ENCODE data around the gene COX19.
"Not testable (repeated sequence)": the region's sequence is repeated elsewhere in the genome, so short reads cannot be mapped to it uniquely, and the experiment has no call there.

The COX19 gene

DNA sequence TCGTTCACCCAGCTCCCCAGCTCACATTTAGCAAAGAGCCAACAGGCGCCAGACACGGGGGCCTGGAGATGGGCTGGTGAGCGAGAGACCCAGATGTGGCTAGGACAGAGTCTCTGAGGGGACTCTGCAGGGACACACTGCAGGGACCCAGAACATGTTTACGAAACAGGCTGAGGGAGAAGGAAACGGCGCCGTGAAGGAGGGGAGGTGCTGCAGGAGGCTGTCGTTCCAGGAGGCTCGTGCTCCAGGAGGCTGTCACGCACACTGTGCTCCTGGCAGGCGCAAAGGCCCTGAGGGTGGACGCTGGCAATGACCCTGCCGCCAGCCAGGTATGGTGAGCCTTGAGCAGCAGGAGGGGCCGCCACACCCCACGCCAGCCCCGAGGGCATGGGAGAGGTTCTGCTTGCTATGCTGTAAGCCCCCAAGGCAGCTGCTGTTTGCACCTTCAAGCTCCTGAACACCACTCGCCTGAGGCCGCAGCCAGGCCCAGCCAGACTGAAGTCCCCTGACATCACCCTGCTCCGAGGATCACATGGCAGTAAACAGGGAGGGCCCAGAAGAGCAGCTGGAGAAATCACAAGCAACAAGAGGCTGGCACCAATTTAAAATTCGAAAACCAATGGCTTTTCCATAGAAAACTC lies 48.2 kb downstream of the COX19 start:
- no peak overlapping the region for H3K4me3 ChIP-seq (ENCODE audit: low read depth, low read length)

DNA sequence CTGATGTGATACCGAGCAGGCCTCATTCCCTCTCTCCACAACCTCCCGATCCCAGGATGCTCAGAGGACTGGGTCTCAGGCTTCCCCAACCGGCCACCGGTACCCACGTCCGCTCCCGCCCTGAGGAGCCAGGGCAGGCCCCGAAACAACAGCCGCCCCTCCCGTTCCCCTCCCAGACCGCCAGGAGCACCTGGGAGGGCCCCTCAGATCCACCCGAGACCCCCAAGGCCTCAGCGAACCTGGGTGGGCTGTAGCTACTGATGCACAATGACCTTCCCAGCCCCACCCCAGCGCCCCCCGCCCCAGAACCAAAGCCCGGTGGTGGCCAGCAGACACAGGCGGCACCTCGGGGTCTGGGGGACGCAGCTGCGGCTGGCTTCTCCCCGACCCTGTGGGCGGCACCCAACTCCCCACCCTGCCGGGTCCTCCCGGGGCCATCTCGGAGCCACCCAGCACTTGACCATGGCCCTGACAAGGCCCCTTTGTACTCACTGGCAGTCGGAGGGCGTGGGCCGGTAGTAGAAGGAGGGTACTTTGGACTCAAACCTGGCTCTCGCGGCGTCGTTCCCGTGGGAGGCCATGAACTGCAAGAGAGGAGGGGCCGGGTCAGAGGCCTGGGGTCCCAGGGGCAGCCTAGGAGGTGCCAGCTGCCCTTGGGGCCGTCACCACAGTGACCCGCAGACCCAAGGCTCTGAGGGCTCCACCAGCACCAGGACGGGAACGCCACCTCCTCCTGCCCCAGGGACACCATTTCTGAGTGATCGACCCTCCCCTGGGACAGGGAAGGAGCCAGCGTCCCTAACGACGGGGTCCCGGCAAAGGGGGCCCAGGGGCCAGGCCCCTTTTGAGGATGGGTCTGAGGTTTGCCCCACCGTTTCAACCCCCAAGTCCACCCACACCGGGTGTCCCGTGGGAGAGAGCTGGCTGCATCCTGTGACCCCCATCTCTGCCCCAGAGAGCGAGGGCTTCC lies 49.0 kb downstream of the COX19 start:
- no peak overlapping the region for H3K4me3 ChIP-seq (ENCODE audit: low read depth, low read length)

DNA sequence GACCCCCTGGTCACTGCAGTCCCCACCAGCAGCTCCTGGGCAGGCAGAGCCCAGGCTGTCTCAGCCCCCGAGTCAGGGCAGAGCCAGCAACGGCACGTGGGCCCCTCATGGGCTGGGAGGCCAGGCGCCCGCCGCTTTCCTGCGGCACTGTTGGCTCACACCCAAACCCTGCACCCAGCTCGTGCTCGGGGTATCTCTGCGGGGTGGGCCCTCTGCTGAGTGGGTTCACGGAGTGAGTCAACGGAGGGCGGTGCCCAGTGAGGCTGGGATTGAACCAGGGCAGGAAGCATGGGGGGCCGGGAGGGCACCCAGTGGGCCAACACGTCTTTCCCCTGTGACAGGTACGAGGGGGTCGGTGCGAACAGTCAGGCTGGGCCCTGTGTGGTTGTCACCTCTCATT lies 49.7 kb downstream of the COX19 start:
- no peak overlapping the region for H3K4me3 ChIP-seq (ENCODE audit: low read depth, low read length)

DNA sequence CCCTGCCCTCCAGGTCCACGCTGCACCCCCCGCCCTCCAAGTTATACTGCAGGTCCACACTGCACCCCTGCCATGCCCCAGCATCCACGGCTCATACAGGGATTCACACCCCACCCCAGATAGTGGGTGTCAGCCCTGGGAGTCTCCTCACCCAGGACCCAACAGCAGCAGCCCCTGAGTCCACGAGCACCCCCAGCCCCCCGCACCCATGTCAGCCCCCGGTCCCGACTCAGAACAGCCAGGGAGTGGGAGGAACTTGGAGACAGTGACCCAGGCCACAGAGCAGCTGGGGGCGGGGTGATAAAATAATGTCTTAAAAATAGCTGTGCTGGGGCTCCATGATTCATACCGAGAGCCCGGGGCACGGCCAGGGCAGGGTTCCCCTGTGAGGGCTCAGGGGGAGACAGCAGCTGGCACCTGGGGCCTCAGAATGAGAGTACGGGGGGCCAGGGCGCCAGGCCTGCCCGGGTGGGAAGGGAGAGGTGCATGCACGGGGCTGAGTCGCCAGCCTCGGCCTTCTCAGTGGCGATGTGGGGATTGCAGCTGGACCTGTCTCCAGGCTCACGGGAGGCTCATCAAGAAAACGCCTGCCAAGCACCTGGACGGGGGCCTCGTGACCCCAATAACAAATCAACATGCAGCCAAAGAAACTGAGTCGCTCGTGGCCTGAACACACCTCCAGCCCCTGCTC lies 50.7 kb downstream of the COX19 start:
- H3K4me3 ChIP-seq (ENCODE audit: low read depth, low read length): no peak overlapping the region

DNA sequence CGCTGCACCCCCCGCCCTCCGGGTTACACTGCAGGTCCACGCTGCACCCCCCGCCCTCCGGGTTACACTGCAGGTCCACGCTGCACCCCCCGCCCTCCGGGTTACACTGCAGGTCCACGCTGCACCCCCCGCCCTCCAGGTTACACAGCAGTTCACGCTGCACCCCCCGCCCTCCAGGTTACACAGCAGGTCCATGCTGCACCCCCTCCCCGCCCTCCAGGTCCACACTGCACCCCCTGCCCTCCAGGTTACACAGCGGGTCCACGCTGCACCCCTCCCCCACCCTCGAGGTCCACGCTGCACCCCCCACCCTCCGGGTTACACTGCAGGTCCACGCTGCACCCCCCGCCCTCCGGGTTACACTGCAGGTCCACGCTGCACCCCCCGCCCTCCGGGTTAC lies 51.3 kb downstream of the COX19 start:
- not testable (repeated sequence) for H3K4me3 ChIP-seq (ENCODE audit: low read depth, low read length)

DNA sequence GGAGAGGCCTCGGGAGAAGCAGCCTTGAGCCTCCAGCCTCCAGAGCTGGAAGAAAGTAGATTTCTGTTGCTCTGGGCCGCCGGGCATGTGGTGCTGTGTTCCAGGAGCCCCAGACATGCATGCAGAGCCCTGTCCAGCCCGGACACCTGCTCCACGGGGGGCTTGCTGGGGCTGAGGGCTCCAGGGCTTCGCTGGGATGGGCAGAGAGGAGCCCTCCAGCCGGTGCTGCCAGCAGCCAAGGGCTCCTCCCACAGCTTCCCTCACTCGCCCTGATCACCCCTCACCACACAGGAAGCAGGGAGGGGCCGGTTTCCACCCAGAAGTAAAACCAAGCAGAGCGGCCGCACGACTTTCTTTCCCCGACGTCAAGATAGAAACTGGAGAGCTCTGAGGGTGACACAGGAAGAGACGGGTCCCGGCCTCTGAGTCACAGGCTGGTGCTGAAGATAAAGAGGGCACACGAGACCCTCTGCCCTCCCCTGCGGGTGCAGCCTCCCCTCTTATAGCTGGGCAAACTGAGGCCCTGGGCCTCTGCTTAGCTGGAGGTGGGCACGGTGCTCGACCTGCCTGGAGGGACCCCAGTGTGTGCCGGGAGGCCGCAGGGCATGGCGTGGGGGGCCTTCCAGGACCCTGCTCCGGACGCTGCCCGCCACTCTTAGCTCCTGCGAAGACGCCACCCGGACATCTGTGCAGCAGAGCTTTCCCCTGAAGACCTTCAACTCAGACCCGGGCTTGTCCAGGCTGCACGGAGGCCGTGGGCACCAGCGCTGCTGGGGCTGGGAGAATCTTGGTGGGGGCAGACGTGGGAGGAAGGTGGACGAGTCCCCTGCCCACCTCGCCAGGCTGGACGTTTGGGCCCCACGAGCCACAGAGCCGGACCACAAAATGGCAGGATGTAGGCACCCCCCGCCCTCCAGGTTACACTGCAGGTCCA lies 52.0 kb downstream of the COX19 start:
- no peak overlapping the region for H3K4me3 ChIP-seq (ENCODE audit: low read depth, low read length)

DNA sequence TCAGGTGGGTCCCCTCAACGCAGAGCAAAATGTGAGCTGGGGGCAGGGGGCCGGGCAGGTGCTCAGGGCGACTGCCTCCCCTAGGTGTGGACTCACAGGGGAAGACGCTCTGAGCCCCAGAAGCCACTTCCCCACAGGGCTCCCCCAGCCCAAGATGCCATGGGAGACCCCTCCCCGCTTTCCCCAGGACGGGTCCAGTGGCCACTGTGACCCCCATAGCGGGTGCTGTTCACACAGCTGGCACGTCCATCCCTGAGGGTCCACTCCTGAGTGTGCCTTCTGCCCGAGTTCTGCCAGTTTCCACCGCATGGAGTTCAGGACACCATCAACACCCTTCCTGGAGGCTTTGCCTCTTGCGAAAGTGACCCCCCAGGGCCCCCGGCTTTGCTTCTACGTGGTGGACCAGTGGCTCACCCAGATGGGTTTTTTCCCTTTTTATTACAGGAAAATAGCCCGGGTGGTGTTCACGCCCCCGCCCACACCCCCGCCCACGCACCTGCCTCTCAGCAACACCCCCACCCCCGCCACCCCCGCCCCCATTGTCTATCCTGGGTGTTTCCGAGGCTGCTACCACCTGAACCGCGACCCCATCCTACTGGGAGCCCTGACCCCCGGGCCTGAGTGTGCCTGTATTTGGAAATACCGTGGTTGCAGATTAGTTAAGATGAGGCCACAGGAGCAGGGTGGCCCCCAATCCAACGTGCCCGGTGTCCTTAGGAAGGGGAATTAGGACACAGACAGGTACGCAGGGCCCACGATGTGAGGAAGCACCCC lies 52.8 kb downstream of the COX19 start:
- H3K4me3 ChIP-seq (ENCODE audit: low read depth, low read length): no peak overlapping the region

DNA sequence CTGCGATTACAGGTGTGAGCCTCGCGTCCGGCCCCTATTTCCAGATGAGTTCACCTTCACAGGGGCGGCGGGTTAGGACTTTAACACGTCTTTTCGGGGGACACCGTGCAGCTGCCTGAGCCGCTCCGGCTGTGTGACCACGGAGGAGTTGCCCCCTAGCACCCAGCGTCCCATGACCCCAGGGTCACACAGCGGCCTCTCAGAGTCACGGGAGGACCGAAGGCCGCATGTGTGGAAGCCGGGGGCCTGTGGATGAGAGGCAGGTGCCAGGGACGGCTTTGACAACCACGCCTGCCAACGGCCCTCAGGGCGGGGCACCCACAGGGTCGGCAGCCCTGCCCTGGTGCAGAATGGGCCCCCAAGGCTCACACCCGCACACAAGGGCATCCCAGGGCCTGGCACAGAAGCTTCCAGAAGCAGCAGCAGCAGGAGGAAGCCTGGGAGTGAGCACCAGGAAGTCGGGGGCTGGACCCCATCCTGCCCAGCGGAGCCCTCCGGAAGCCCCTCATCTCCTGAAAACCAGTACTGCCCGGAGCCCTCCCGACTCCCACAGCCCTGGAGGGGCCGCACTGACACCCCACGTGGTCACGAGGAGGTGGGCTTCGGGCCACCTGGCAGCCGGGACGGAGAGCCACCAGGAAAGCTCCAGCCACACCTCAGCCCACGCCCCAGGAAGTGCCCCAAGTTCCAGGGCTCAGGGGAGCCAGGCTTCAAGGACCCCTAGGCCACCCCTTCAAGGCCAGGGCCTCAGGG lies 53.6 kb downstream of the COX19 start:
- no peak overlapping the region for H3K4me3 ChIP-seq (ENCODE audit: low read depth, low read length)

DNA sequence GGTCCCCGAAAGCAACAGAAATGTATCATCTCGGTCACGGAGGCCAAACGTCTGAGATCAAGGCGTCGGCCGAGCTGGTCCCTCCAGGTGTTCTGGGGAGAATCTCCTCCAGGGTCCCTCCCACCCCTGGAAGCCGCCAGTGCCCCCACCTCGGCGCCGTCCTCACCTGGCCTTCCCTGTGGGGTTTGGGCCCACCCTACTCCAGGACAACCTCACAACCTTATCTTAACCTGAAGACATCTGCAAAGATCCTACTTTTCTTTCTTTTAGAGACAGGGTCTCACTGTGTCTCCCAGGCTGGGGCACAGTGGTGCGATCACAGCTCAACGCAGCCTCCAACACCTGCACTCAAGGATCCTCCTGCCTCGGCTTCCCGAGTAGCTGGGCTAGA lies 54.3 kb downstream of the COX19 start:
- no peak overlapping the region for H3K4me3 ChIP-seq (ENCODE audit: low read depth, low read length)

DNA sequence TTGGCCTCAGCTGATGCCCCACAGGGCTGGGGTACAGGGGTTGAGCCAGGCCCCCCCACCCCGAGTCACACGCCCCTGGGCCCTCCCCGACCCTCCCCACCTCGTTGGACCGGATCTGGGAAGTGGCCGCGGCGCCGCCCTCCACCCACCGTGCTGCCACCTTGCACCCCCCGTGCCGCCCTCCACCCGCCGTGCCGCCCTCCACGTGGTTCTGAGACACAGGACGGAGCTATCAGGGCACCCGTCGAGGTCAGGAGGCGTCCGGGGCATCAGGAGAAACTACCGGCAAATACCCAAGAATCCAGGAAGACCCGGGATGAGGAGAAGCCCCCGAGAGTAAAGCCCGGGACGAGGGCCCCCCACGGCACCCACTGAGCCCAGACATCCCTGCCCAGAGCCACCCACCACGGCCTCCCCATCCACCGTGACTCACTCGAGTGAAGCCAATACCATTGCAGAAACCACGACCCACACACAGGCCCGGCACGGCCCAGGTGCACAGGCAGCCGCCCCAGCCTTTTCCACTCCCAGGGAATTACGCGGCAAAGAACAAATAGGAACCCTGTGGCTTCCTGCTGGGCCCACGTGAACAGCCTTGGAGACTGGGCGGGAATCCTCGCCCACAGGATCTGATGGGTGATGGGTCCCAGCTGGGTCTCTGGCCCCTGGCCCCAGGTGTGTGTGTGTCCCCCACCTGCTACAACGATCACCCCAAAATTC lies 54.8 kb downstream of the COX19 start:
- H3K4me3 ChIP-seq (ENCODE audit: low read depth, low read length): no peak overlapping the region

DNA sequence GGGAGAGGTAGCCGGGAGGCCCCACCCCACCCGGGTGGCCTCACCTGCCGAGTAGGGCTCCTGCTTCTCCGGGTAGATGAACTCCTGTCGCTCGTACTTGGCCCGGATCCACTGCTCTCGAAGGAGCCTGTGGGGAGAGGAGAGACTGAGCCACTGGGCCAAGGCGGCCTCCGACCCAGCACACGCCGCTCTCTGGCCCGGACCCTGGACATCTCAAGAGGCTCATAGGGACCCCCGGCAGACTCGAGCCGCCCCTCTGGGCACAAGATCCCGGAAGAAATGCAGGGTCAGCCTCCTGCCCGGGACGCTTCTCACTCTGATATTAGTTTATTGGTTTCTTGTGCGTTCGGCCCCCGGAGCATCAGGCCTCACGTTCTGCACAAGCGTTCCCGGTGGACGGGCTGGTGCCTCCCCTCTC lies 55.4 kb downstream of the COX19 start:
- no peak overlapping the region for H3K4me3 ChIP-seq (ENCODE audit: low read depth, low read length)

DNA sequence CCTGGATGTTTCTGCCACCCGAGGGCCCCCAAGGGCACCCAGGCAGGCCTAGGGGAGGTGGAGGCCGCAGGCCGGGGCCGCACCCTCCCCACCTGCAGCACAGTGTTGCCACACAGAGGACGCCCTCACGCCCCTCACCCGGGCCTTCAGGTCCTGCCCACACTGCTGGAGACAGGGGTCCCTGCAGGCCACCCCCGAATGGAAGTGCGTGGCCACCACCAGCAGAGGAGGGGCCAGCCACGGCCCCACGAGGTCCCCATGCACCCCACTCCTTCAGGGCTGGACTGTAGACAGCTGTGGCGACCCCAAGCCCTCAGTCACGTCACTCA lies 56.3 kb downstream of the COX19 start:
- no peak overlapping the region for H3K4me3 ChIP-seq (ENCODE audit: low read depth, low read length)

DNA sequence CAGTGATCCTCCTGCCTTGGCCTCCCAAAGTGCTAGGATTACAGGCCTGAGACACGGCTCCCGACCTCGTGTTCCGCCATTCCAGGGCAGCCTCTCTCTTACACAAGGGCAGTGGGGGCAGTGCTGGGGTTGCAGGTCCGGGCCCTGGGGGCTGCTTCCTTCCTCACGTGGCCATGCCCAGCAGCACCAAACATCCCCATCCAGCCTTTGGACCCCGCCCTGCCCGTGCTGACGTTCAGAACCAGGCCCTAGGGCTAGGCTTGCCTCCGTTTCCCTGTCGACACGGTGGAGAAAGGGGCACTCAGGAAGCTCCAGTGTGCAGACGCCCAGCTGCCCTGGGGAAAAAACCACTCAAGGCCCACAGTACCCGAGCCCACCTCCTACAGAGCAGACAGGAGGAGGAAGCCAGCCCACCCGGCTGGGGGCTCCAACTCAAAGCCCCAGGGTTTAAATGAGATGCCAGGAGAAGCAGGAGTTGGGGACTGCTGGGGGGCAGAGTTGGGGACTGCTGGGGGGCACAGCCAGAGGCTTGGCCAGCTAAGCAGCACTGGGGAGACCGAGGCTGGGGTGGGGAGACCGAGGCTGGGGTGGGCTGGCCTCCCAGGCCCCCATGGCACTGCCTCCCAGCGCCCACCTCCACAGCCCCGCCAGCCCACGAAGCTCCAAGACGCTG lies 56.8 kb downstream of the COX19 start:
- no peak overlapping the region for H3K4me3 ChIP-seq (ENCODE audit: low read depth, low read length)

DNA sequence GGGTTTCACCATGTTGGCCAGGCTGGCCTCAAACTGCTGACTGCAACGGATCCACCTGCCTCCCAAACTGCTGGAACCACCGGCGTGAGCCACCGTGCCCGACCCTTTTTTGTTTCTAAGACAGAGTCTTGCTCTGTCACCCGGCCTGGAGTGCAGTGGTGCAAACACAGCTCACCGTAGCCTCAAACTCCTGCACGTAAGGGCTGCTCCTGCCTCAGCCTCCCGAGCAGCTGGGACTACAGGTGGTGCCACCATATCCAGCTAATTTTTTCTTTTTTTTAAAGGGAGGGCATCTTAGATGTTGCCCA lies 57.3 kb downstream of the COX19 start:
- no peak overlapping the region for H3K4me3 ChIP-seq (ENCODE audit: low read depth, low read length)

DNA sequence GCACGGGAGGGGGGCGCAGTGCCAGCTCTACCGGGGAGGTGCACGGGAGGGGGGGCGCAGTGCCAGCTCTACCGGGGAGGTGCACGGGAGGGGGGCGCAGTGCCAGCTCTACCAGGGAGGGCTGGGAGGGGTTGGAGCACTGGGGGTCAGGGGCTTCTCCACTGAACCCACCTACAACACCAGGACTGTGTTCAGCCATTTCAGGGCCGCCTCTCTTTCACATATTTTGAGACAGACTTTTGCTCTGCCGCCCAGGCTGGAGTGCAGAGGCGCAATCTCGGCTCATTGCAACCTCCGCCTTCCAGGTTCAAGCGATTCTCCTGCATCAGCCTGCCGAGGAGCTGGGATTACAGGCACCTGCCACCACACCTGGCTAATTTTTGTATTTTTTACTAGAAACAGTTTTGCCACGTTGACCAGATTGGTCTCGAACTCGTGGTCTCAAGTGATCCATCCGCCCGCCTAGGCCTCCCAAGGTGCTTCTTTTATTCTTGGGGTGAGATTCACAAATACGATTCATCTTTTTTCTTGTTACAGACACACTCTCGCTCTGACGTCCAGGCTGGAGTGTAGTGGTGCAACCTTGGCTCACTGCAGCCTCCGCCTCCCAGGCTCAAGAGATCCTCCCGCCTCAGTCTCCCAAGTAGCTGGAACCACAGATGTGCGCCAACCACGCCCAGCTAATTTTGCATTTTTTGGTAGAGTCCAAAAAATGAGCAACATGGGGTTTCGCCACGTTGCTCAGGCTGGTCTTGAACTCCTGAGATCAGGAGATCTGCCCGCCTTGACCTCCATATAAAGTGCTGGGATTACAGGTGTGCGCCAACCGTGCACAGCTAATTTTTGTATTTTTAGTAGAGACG lies 57.9 kb downstream of the COX19 start:
- no peak overlapping the region for H3K4me3 ChIP-seq (ENCODE audit: low read depth, low read length)

DNA sequence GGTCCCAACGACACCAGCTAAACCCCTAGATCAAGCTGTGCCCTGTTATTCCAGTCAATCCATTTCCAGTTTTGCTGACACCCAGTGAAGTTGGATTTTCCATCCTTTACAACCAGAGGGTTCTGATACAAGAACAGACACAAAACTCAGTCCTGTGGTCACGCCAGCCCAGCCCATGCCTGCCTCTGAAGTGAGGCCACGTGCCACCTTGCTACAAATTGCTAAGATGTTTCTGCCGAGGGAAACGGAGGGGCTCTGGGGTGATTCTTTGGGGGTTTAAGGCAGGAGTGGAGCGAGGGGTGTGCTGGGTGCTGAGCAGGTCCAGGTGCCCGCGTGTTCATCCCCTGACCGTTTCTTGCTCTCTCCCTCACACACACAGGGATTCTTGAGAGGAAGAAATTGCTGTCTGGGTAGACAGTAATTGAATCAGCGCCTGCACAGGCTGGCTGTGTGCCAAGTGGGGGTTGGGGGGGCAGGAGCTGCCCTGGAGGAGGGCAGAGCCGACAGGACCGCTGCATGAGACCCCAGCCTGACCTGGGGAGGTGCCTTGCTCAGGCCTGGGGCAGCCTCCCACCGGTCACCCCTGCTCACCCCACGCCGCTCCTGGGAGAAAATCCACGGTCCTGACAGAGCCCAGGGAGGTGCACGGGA lies 58.9 kb downstream of the COX19 start:
- H3K4me3 ChIP-seq (ENCODE audit: low read depth, low read length): no peak overlapping the region
